Lower lobe of right lung (tissue), 2 donors: ENCODE data around the gene IKZF2. TPM values are rescaled to one million over a fixed set of nuclear protein-coding genes. Genes with fewer than 3 reads are reported as not detected.

Source experiments
- ATAC-seq, 2 donors: fragments of 200-7000 bp; cut with Tn5 transposase; one replicate each; pipeline ENCODE4 v1.9.1; 2020 to 2022; ENCODE audit warnings: mild to moderate bottlenecking in 2 of 2, moderate library complexity in 2 of 2
- DNase-seq: peaks from one replicate; pipeline ENCODE4 v3.0.0-alpha.2; 2020
- H3K27ac ChIP-seq: fragments of 200-600 bp; one replicate; pipeline ENCODE4 v1.8.0; 2022
- H3K27me3 ChIP-seq: fragments of 200-600 bp; one replicate; pipeline ENCODE4 v1.8.0; 2022; ENCODE audit warnings: low read depth
- H3K36me3 ChIP-seq: fragments of 200-600 bp; one replicate; pipeline ENCODE4 v1.8.0; 2022; ENCODE audit warnings: mild to moderate bottlenecking
- H3K4me1 ChIP-seq: fragments of 200-600 bp; one replicate; pipeline ENCODE4 v1.8.0; 2022
- H3K4me3 ChIP-seq: fragments of 200-600 bp; one replicate; pipeline ENCODE4 v1.8.0; 2022; ENCODE audit warnings: mild to moderate bottlenecking
- H3K9me3 ChIP-seq: fragments of 200-600 bp; one replicate; pipeline ENCODE4 v1.8.0; 2022
- intact Hi-C: fragments of 100-400 bp; cut with DNase I; formaldehyde crosslinking; loops from one replicate; pipeline ENCODE4 v1.11.0; 2022
- total RNA-seq: library from RNA; stranded (reverse); fragmentation: NEBNext Ultra II Directional; extraction: Animal tissue kit (Norgen Biotek cat#: 25700); gene quantifications from one replicate; pipeline ENCODE4 v1.2.1, GENCODE V29; 2021
- TF ChIP-seq, protein P1 (sequence below): fragments of 200-600 bp; IDR thresholded peaks from one replicate; pipeline ENCODE4 v1.8.0; 2022; ENCODE audit warnings: antibody characterized with exemption, mild to moderate bottlenecking
- donor health status: DM: no; HTN: yes; CAD: no; lungs with severe emphysema.

Gene IKZF2
- total RNA-seq, 1 donor from 2014 or later = 16.5 TPM

DNA sequence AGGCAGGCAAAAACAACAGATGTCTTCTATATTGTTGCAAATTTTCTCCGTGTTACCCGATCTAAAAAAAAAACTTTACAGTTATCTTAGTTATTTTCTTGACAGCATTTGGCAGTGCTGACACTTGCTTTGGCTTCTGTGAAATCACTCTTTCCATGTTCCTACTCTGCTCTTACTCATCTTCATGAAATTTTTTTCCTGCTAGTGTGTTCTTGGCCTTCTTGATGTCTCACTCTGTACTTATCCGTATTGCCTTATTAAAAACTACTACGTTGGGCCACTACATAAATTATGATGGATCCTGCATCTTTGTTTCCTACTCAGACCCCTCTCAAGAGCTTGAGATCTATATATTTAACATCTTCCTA lies 134.4 kb downstream of the IKZF2 start:
- Histone ChIP-seq H3K27ac (no peak overlapping the region), H3K4me3 (no peak overlapping the region), H3K36me3 (no peaks in the 10 kb centered on the region), H3K27me3 (no peaks in the 10 kb centered on the region), H3K4me1 (no peaks in the 10 kb centered on the region), H3K9me3 (no peaks in the 10 kb centered on the region)
- ATAC-seq = no peak
- no peak for DNase-seq
- intact Hi-C loops = no loop called here
- TF ChIP-seq, protein P1, sequence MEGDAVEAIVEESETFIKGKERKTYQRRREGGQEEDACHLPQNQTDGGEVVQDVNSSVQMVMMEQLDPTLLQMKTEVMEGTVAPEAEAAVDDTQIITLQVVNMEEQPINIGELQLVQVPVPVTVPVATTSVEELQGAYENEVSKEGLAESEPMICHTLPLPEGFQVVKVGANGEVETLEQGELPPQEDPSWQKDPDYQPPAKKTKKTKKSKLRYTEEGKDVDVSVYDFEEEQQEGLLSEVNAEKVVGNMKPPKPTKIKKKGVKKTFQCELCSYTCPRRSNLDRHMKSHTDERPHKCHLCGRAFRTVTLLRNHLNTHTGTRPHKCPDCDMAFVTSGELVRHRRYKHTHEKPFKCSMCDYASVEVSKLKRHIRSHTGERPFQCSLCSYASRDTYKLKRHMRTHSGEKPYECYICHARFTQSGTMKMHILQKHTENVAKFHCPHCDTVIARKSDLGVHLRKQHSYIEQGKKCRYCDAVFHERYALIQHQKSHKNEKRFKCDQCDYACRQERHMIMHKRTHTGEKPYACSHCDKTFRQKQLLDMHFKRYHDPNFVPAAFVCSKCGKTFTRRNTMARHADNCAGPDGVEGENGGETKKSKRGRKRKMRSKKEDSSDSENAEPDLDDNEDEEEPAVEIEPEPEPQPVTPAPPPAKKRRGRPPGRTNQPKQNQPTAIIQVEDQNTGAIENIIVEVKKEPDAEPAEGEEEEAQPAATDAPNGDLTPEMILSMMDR = no peak

- ATAC-seq = no peak
These were observed 135.0 kb downstream of the IKZF2 start for GRCh38 chr2:213016166-213016983.

DNA sequence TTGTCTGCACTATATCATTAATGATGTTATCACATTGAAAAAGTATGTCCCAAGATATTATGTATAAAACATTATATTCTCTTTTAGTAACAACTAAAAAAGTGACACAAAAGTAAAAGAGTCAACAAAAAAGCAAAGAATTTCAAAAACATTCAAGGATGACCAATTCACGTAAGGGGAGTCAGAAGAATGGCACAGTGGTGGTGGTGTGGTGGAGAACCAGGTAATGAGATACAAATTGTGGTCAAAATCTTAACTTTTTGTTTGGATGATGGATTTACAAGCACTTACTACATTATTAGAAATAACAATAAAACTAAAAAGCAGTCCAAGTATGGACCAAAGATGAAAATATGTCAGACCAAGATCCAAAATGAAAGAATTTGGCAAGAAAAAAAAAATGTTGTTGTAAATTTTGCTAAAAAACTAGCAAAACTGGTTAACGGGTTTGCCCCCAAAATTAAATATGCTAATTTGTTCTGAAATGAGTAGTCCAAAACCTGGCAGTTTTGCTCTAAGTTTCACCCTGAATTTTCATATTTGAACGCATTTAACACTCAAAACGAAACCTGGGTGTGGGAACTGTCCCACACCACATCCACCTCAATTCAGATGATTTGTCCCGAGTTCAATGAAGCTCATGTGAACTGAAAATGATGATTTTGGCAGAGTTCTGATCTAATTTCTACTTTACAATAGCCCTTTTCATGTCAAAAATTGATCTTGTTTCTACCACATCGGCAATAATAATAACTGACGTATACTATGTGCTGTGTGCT lies 135.8 kb downstream of the IKZF2 start:
- H3K27me3 ChIP-seq = no peaks in the 10 kb centered on the region
- intact Hi-C loops = no loop called here
- ATAC-seq (no peak), DNase-seq (no peak)
- no peaks in the 10 kb centered on the region for H3K4me1 ChIP-seq
- no peak overlapping the region for H3K27ac ChIP-seq
- no peaks in the 10 kb centered on the region for H3K36me3 ChIP-seq
- H3K9me3 ChIP-seq = no peaks in the 10 kb centered on the region
- TF ChIP-seq, protein P1 = no peak
- no peak overlapping the region for H3K4me3 ChIP-seq

More at GRCh38 chr2:213016166-213016983, 135.0 kb downstream of the IKZF2 start:
- H3K9me3 ChIP-seq = no peaks in the 10 kb centered on the region
- intact Hi-C loops = no loop called here
- DNase-seq = no peak
- TF ChIP-seq, protein P1 = no peak
- H3K4me1 ChIP-seq = no peaks in the 10 kb centered on the region
- H3K27ac ChIP-seq = no peak overlapping the region
- H3K4me3 ChIP-seq = no peak overlapping the region
- no peaks in the 10 kb centered on the region for H3K36me3 ChIP-seq
- no peaks in the 10 kb centered on the region for H3K27me3 ChIP-seq

DNA sequence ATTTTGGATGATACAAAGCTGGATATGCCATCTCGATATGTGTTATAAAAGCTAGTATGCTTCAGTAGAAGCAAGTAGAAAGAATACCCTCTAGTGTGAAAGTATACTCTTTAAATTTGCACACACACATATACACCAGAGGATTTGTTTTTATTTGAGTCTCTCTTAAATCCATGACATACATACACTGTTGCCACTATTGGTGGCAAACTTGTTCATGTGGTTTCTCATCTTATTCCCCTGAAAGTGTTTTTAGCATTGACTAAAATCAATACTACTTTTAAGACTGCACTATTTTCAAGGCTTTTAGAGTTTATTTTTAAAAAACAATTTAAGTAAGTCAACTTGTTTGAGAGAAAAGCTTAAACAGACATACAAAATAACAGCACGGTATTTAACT lies 137.4 kb downstream of the IKZF2 start:
- H3K4me3 ChIP-seq = no peak overlapping the region
- TF ChIP-seq, protein P1 = no peak
- intact Hi-C loops = no loop called here
- H3K9me3 ChIP-seq = no peaks in the 10 kb centered on the region
- no peaks in the 10 kb centered on the region for H3K36me3 ChIP-seq
- ATAC-seq (no peak), DNase-seq (no peak)
- no peak overlapping the region for H3K27ac ChIP-seq
- H3K27me3 ChIP-seq = no peaks in the 10 kb centered on the region
- H3K4me1 ChIP-seq = no peaks in the 10 kb centered on the region

GRCh38 chr2:213011505-213011904 lies 139.9 kb downstream of the IKZF2 start:
- ATAC-seq = no peak
- H3K36me3 ChIP-seq = peaks cover 8% of the 10 kb centered on the region
- H3K4me1 ChIP-seq = no peaks in the 10 kb centered on the region
- TF ChIP-seq, protein P1 = no peak
- H3K9me3 ChIP-seq = no peaks in the 10 kb centered on the region
- H3K27me3 ChIP-seq = no peaks in the 10 kb centered on the region
- H3K4me3 ChIP-seq = no peak overlapping the region
- intact Hi-C loops = no loop called here
- no peak for DNase-seq
- no peak overlapping the region for H3K27ac ChIP-seq
